ENCODE results near the gene DNPEP. TPM values are rescaled to one million over a fixed set of nuclear protein-coding genes. Genes with fewer than 3 reads are reported as not detected.

DNPEP gene
- total and polyA plus RNA-seq, 2 donors (not counting 3 experiments of a cell fraction or from before 2014, with no cell fraction given): 40.4 to 77.5 TPM

DNA sequence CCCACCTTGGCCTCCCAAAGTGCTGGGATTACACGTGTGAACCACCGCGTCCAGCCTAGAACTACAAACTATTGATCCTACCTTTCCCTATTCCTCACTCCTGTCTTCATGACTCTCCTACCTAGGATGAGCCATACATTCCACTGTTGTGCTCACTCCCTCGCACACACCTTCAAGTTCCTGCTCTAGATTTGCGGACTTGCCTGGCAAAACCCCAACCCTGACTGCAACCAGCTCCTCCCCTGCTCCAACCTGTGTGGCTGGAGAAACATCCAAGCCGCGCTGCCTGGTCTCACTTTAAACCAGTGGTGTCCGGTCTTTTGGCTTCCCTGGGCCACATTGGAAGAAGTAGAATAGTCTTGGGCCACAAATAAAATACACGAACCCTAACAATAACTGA is 5.0 kb upstream of the DNPEP start:
- Histone ChIP-seq H3K4me1 (ENCODE audit: control insufficient read depth, extremely low read depth, insufficient read depth, low read length) (peaks cover 4% of the 10 kb centered on the region), H4K20me1 (replicated peaks; ENCODE audit: control insufficient read depth, extremely low read depth, insufficient read depth, low read length) (no peaks in the 10 kb centered on the region), H3K4me3 (replicated peaks in 1 of 3; ENCODE audit: insufficient read depth in 1 of 3, low read depth in 1 of 3, low read length in 3 of 3) (no peak overlapping the region), H3K79me2 (ENCODE audit: control insufficient read depth, insufficient read depth, low read length) (no peaks in the 10 kb centered on the region), H3K4me2 (ENCODE audit: insufficient read depth, low read length) (no peak overlapping the region), H3K9me3 (replicated peaks; ENCODE audit: control insufficient read depth, insufficient read depth, low read length) (no peaks in the 10 kb centered on the region), H3K27me3 (ENCODE audit: control insufficient read depth in 2 of 2, insufficient read depth in 2 of 2, low read length in 2 of 2) (peaks cover 2 to 4% of the 10 kb centered on the region in 2 experiments), H3K9ac (replicated peaks; ENCODE audit: extremely low read depth, insufficient read depth, low read length) (no peak overlapping the region), H3K36me3 (ENCODE audit: control insufficient read depth in 2 of 2, extremely low read depth in 1 of 2, insufficient read depth in 2 of 2, low read length in 2 of 2) (no peaks in the 10 kb centered on the region), H2AFZ (ENCODE audit: low read depth, low read length) (no peak overlapping the region), H3K27ac (ENCODE audit: insufficient read depth, low read depth, low read length) (no peak overlapping the region), H3K9me1 (replicated peaks; ENCODE audit: control insufficient read depth, extremely low read depth, insufficient read depth, low read length) (no peaks in the 10 kb centered on the region)
- CTCF ChIA-PET: interaction anchor here (0.9 to 6.4 kb wide), 4 partner anchors 10 to 363 kb away, joined by 3 to 50 read pairs (median 6); no protein-coding TSS in a partner anchor
- no peak for TF ChIP-seq JUN (IDR thresholded peaks at IDR 0.05; ENCODE audit: borderline replicate concordance, insufficient read depth, insufficient read length, low read depth)
- TF ChIP-seq FOS (IDR thresholded peaks at IDR 0.05; ENCODE audit: borderline replicate concordance, insufficient read depth, low read length): no peak
- no peak for TF ChIP-seq GATA2 (IDR thresholded peaks at IDR 0.05; ENCODE audit: insufficient read depth, insufficient read length, low read depth, low read length)
- TF ChIP-seq MYC (IDR thresholded peaks at IDR 0.05; ENCODE audit: low read depth, low read length): no peak
- no peak for TF ChIP-seq POLR2AphosphoS5 (IDR thresholded peaks at IDR 0.05; ENCODE audit: insufficient read depth, low read depth, low read length)
- TF ChIP-seq, protein P1, sequence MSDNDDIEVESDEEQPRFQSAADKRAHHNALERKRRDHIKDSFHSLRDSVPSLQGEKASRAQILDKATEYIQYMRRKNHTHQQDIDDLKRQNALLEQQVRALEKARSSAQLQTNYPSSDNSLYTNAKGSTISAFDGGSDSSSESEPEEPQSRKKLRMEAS (IDR thresholded peaks at IDR 0.05; ENCODE audit: insufficient read depth, insufficient read length): no peak
- TF ChIP-seq POLR2A (IDR thresholded peaks at IDR 0.05; ENCODE audit: low read depth, low read length): no peak
- TF ChIP-seq EZH2 (IDR thresholded peaks at IDR 0.05; ENCODE audit: borderline replicate concordance, low read depth, low read length, severe bottlenecking): no peak
- TF ChIP-seq, protein P2, sequence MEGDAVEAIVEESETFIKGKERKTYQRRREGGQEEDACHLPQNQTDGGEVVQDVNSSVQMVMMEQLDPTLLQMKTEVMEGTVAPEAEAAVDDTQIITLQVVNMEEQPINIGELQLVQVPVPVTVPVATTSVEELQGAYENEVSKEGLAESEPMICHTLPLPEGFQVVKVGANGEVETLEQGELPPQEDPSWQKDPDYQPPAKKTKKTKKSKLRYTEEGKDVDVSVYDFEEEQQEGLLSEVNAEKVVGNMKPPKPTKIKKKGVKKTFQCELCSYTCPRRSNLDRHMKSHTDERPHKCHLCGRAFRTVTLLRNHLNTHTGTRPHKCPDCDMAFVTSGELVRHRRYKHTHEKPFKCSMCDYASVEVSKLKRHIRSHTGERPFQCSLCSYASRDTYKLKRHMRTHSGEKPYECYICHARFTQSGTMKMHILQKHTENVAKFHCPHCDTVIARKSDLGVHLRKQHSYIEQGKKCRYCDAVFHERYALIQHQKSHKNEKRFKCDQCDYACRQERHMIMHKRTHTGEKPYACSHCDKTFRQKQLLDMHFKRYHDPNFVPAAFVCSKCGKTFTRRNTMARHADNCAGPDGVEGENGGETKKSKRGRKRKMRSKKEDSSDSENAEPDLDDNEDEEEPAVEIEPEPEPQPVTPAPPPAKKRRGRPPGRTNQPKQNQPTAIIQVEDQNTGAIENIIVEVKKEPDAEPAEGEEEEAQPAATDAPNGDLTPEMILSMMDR (IDR thresholded peaks at IDR 0.05; ENCODE audit: extremely low read depth in 1 of 2, insufficient read depth in 1 of 2, low read depth in 1 of 2, low read length in 2 of 2): no peak
- POLR2A ChIA-PET: no interaction called here
- intact Hi-C loops (cut with micrococcal nuclease): no loop called here
- FAIRE-seq (no peak), DNase-seq (ENCODE audit: low read depth, low spot score) (no peak)
- dilution Hi-C loops (cut with MboI; ENCODE audit: extremely low pct_ligation_motif_present, low sequenced_read_pairs): no loop called here
- no TSS peak for BruUV-seq (replicated peaks)
